NCI-H510A (cell line): Measurements from ENCODE around the gene GYG2.
"Not testable (repeated sequence)": the region's sequence is repeated elsewhere in the genome, so short reads cannot be mapped to it uniquely, and the experiment has no call there.

Experiments
- DNase-seq: peaks from one replicate; lab custom pipeline; 2025; lab: John Stamatoyannopoulos, UW

GYG2 gene

DNA sequence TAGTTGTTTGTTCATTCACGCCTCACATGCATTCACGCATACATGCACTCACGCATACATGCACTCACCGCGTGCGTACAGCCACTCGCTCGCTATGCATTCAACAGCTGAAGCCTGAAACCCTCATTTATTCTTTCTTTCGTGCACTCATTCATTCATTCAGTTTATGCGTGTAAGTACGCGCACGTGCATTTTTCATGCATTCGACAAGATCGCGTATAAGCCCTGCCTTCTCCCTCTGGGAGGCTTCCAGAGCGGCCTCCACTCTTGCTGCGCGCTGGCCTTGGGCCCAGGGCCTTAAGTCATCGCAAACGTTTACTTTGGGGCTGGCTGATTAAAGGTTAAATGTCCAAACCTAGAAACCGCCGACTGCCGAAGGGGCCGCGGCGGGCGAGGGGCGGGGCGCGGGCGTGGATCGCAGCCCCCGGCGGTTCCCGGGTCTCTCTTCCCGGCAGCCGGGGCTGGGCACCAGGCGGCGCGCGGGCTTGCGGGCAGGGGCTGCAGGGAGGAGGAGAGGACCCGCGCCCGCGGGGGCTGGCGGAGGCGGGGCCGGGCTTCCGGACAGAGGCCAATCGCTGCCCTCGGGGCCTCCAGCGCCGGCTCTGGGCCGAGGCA, at the start of gene GYG2:
GYG2 (plus strand) TSS at position 587 of the 615 bp plus-strand sequence. CDS start 1,259 bp downstream, outside the sequence.
- peak; percentile 23 for DNase-seq

DNA sequence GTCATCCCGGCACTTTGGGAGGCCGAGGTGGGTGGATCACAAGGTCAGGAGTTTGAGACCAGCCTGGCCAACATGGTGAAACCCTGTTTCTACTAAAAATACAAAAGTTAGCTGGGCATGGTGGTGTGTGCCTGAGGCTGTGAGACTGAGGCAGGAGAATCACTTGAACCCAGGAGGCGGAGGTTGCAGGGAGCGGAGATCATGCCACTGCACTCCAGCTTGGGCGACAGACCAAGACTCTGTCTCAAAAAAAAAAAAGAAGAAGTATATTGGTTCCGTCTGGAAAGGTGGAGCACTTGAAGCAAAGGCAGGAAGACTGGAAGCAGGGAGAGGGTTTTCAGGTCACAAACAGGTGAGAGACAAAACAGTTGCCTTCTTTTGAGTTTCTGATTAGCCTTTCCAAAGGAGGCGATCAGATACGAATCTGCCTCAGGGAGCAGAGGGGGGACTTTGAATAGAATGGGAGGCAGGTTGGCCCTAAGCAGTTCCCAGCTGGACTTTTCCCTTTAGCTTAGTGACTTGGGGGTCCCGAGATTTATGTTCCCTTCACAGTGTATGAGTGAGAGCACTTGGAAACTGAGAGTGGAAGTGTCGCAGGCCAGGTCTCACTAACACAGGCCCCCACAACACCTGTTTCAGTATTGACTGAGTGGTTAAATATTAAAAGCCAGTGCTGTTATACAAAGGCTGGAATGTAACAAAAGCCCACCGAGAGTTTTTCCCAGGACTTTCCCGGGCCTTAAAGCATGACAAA, 48.1 kb upstream of the GYG2 start:
- DNase-seq: not testable (repeated sequence)

DNA sequence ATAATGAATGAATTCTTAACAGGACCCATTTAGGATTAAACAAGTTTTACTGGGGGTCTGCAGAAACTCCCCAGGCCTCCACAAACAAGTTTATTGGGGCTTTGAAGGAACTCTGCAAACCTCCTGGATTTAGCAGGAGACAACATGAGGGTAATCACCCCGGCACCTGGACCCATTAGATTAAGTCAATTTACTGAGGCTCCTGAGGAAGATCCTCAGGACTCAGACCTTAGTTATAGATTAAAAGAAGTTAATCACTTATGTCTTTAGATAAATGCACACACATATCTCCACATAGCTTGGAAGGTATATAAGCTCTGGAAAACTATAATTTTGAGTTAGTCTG, 47.5 kb upstream of the GYG2 start:
- DNase-seq: no peak

DNA sequence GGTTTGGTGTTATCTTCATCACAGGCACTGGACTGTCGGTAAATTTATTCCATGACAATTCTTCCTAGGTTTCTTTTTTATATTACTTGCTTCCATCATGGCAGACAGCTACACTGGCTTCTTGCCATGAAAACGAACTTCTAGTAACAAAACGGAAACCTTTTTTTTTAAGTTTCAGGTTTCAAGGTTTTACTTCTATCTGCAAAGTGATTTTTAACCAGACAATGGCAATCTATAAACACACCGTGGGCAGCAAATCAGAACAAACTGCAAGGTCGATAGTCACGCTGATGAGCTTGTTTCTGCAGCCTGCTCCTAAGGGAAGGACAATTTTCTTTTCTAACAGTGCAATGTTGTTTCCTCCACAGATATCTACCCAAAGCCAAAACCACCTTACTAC, 47.0 kb upstream of the GYG2 start:
- DNase-seq: no peak

DNA sequence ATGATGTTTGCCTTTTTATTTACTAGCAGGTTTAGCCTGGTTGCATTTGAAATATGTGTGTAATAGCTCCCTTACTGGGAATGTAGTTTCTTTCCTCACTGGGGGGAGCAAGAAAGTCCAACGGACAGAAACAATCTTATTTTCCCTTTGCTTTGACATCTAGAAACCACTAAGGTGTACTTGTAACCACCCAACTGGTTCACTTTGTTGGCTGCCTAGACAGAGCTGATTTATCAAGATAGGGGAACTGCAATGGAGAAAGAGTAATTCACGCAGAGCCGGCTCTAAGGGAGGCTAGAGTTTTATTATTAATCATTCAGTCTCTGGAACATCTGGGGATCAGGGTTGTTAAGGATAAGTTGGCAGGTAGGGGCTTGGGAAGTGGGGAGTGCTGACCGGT, 46.6 kb upstream of the GYG2 start:
- no peak for DNase-seq

DNA sequence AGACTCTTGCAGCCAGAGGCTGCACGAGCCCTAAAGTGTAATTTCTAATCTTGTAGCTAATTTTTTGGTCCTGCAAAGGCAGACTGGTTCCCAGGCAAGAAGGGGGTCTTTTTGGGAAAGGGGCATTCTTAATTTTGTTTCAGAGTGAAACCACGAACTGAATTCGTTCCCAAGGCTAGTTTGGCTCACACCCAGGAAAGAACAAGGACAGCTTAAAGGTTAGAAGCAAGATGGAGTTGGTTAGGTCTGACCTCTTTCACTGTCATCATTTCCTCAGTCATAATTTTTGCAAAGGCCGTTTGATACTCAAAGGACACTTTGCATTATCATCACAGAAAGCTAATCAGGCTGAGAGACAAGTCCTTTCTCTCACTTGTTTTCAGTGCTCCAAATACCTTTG, 46.0 kb upstream of the GYG2 start:
- no peak for DNase-seq

DNA sequence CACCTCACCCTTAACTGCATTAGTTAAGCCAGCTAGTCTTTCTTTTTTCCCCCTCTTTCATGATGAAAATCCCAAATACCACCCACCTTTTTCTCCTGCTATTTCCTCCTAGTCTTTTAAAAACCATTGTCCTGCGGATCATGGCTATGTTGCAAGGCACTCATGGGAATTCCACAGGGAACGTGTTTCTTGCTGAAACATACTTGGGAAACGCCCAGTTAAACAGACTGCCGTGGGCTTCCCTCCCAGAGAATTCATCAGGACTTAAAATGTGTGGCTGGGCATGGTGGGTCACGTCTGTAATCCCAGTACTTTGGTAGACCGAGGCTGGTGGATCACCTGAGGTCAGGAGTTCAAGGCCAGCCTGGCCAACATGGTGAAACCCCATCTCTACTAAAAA, 44.7 kb upstream of the GYG2 start:
- no peak for DNase-seq

DNA sequence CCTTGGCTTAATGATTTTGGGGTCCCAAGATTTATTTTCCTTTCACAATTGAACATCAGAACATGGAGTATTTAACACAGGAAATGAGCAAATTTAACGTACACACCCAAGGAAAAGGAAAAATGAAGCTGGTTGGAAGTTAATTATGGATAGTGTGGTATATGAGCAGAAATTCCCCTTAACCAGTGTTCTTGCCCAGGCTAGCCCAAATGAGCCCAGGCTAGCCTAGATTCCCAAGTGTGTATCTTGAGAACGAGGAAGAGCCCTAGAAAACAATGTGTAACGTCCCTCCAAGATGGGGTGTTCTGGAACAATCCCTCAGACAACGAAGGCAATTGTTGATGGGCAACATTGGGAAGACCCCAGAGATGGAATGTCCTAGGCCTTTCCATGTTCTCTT, 43.2 kb upstream of the GYG2 start:
- no peak for DNase-seq

DNA sequence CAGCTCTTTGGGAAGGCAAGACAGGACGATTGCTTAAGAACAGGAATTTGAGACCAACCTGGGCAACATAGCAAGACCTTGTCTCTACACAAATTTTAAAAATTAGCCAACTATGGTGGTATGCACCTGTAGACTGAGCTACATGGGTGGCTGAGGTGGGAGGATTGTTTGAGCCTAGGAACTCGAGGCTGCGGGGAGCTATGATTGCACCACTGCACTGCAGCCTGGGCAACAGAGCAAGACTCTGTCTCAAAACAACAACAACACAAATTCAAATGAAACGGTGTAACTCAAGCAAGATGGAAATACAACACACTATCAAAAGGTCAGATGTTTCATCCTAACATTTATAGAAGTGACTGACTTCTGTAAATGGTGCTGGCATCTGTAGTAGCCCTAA, 39.8 kb upstream of the GYG2 start:
- no peak for DNase-seq

DNA sequence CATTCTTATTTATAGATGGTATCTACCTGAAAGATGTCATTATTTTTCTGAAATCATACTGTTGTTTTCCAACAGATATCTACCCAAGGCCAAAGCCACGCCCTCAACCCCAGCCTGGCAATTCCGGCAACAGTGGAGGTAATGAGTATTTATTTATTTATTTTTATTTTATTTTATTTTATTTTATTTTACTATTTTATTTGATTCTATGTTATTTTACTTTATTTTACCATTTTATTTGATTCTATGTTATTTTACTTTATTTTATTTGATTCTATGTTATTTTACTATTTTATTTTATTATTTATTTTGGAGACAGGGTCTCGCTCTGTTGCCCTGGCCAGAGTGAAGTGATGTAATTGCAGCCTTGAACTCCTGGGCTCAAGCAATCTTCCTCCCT, 39.2 kb upstream of the GYG2 start:
- DNase-seq: no peak

DNA sequence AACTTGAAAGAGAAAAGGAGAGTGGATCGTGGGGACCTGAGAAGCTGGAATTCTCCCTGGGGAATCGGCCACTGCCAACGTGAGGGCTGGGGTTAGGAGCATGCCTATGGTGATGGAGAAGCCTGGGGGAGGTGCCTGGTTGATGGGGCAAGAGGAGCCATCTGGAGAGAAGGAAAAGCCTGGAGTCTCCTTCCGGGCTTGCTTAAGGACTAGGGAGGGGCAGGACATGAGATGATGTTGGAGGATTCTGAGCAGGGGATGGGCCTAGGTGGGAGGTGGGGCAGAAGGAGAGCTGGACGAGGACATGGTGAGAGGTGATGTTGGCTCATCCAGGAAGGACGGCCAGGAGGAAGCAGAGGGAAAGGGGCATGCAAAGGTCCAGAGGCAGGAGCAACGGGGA, 35.0 kb upstream of the GYG2 start:
- DNase-seq: no peak

DNA sequence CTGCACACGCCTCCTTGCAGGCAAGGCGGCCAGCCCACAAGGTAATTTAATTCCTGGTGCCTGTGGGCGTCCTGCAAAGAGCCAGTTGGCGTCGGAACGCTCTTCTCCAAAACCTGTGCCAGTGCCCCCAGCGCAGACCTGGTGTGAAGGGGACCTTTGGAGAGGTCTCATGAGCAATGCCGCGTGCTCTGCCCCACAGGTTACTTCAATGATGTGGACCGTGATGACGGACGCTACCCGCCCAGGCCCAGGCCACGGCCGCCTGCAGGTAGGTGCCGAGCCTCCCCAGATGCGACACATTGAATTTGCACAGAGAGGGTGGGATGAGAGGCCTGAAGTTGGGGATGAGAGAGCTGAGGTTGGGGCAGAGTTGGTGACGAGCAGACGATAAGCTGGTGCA, 34.4 kb upstream of the GYG2 start:
- DNase-seq: no peak

DNA sequence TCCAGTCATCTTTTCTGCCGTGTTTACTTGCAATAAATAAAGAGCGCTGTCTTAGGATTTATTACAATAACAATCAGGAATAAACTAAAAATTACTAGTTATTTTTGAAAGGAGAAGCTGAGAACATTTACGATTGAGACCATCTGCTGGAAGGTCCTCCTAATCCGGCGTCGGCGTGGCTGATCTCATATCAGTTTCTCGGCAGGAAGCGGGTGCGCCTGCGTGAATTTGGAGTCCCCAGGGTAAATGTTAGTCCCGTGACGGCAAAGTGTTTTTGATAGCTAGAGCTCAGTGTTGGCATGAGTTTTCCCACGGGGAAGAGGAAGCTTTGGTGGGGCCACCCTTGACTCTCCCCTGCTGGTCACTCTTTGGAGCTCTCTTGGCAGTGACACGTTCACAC, 31.9 kb upstream of the GYG2 start:
- not testable (repeated sequence) for DNase-seq

DNA sequence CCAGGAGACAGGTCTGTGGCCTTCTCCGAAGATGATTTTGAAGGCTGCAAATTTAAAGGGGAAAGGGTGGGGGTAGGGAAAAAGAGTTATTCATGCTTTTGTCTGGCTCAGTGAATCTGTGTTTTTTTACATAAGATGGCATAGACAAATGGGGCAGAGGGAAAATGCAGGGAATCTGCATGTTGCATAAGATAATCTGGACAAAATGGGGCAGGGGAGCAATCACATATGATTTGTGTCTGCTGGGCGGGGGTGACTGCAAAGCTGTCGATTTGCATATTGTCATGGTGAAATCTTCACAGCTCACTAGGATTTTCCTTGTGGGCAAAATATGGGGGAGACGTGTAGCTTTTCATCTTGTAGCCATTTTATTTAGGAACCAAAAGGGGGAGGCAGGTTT, 29.4 kb upstream of the GYG2 start:
- DNase-seq: no peak

DNA sequence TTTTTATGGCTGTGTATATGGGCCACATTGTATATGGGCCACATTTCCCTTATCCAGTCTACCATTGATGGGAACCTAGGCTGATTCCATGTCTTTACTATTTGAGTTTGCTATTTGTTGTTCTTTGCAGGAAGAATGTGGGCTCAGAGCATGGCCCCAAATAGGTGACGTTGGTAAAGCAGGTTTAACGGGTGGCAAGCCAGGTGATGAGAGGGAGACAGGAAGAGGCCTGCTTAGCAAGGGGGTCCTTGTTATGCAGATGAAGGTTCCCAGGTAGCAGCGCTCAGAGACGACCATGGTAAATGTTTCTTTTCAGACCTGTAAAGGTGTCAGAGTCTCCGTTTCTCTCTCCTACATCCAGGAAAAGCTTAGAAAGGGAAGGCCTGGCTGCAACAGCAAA, 28.8 kb upstream of the GYG2 start:
- DNase-seq: not testable (repeated sequence)

DNA sequence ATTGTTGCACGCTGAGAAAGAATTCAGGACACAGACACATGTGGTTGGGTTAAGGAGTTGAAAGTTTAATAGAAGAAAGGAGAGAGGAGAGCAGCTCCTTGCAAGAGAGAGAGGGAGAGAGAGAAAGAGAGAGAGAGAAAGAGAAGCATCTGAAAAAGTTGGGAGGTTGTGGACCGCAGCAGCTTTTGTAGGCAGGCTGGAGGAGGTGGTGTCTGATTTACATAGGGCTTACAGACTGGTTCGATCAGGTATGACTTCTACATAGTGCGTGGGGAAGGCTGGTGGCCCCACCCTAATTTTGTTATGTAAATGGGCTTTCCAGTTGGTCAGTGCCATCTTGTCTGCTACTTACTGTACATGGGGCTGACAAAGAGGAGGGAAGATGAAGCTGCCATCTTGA, 27.5 kb upstream of the GYG2 start:
- DNase-seq: no peak

DNA sequence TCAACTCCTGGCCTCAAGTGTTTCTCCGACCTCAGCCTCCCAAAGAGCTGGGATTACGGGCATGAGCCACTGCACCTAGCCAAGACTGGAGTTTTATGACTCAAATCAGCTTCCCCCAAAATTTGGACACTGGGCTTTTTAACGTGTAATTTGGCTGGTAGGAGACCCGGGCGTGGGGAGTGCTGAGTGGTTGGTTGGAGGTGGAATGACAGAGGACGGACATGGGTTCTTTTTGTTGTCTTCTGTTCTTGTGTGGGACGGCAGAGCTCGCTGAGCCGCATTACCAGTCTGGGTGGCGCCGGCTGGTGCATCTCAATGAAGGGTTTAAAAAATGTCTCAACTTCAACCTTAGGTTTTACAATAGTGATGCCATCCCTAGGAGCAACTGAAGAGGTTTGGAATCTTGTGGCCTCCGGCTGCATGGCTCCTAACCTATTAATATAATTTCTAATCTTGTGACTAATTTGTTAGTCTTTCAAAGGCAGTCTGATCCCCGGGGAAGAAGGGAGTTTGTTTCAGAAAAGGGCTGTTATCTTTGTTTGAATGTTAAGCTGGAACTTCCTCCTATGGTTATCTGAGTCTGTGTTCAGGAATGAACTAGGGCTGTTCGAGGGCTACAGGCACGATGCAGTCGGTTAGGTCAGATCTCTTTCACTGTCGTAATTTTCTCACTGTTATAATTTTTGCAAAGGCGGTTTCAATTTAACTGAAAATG, 26.2 kb upstream of the GYG2 start:
- not testable (repeated sequence) for DNase-seq

DNA sequence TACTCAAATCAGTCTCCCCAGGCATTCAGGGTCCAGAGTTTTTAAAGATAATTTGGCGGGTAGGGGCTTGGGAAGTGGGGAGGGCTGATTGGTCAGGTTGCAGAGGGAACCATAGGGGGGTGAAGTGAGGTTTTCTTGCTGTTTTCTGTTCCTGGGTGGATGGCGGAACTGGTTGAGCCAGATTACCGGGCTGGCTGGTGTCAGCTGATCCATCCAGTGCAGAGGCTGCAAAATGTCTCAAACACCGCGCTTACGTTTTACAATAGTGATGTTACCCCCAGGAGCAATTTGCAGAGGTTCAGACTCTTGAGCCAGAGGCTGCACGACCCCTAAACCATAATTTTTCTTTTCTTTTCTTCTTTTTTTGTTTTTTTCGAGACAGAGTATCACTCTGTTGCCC, 25.2 kb upstream of the GYG2 start:
- DNase-seq: not testable (repeated sequence)

DNA sequence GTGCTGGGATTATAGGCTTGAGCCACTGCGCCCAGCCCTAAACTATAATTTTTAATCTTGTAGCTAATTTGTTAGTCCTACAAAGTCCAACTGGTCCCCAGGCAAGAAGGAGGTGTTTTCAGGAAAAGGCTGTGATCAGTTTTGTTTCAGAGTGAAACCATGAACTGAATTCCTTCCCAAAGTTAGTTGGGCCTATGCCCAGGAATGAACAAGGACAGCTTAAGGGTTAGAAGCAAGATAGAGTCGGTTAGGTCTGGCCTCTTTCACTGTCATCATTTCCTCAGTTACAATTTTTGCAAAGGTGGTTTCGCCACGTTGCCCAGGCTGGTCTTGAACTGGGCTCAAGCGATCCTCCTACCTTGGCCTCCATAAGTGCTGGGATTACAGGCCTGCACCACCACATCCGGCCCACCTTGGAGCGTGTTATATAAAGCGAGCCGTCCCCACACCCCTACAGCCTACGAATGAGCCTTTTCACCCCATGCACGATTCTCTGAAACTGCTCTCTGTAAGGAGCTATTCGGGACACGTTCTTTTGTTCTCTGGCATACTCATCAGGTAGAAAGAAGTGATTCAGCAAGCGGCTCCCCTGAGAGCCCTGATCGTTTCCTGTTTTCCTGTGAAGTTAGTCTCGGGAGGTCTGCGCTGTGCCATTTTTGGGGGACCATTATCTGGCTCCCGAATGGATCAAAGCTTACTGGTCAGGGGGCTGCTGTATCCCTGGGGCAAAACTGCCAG, 24.5 kb upstream of the GYG2 start:
- DNase-seq: not testable (repeated sequence)

DNA sequence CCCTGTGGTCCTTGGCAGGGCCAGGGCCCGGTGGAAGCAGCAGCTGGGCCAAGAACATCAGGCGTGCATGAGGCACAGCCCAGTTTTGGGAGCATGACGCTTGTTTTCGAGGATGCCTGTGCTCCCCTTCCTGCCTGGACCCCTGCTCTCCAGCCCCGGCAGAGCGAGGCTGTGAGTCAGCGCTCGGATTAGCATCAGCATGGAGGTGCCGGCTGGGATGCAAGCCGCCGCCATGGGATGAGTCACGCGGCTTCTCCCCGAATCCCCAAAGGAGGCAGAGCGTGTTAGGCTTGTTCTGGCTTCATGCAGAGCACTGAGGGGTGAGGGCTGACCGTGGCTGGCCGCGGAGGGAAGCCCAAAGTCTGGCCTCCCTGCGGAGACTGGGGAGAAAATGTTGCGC, 23.9 kb upstream of the GYG2 start:
- DNase-seq: not testable (repeated sequence)

DNA sequence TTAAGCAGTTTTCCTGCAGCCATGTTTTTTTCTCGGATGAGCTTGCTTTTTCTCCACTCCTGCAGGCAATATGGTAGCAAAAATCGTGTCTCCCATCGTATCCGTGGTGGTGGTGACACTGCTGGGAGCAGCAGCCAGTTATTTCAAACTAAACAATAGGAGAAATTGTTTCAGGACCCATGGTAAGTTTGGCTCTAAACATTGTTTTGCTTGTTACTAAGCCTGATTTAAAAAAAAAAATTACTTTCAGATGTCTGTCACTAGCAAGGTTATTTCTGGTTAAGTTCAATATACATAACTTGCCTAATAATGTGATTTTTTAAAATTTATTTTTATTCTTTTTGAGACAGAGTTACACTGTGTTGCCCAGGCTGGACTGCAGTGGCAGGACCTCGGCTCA, 17.5 kb upstream of the GYG2 start:
- no peak for DNase-seq

DNA sequence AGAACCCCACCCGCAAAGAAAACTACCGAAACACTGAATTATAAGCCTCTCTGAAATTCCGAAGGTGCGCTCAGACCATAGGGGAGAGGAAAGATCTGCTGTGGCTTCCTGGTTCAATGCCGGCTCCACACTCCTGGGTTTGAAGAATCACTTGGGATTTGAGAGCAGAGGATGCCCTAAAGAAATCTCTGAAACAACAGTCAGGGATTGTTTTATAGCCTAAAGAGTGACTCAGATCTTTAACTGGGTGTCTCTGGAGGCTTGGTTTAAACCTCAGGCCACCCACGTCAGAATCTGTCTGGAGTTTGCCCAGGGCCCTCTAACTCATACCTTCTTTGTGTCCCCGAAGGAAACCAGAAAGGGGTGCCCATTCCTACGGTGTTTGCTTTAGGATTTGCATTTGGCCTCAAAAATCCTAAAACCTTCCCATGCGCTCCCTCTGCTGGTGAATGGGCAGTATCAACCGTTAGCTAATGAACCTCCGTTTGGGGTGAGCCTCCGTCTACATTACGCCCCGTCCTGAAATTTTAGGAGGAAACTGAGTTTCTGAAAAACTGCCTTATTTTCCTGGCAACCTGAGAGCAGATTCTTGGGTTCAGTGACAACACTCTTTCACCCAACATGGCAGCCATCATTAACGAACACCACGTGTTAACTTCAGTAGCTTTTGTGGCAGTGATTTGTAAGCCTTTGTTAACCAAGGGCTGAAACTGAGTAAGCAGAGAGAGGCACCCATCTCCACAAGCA, 16.4 kb upstream of the GYG2 start:
- not testable (repeated sequence) for DNase-seq
